ENCODE data around the gene IRX6.

Gene IRX6

GRCh38 chr16:55367866-55368603, 44.0 kb downstream of the IRX6 start:
- DNase-seq (ENCODE audit: low read depth), result peak; percentile 5

DNA sequence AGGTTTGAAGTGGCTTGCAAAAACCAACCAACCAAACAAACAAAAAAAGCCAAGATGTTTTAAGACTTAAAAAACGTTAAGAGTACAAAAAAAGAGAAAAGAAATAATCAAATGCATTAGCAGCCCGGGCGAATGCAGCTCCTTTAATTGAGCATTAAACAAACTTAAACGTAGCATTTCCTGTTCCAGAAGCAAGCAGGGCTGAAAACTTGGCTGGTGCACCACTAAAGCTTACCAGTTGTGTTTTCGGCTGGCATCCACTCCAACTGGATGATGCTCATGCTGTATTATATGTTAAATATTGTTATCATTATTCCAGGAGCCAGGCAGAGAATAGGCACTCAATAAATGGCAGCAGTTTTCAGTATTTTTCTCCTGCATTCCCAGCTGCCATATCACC, 45.1 kb downstream of the IRX6 start:
- DNase-seq (ENCODE audit: low read depth), result no peak

DNA sequence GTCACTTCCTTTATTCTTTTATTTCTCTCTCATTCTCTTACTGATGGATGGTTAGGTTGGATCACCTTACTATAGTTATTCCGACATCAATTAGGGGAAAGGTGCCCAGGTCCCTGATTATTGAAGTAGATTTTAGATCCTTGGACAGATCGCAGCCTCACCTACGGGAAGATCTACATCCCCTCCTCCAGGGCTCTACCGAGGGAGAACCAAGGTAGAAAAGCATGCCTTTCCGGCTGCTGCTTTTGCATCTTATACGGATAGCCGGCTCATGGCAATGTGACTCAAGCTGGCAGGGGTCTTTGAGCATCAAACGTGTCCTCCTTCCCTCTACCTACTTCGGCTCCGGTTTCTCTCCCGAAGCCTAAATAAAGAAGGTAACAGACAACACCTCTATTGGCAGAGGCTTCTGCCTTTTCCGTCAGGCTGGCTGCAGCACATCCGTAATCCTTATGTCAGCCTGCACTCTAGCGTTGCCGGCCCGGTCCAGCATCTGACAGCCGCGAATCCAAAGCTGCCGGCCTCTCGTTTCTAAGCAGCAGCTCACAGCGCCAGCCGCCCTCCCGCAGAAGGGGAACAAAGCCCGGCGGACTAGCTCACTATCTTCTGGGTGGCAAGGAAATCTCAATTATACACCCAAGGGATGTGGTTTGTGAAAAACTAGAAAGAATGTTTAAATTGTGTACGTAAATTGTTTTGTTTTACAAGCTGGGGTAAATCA, 46.9 kb downstream of the IRX6 start:
- DNase-seq (ENCODE audit: low read depth), result peak; percentile 2

- DNase-seq (ENCODE audit: low read depth), result no peak
Measured at GRCh38 chr16:55372792-55373488, 48.9 kb downstream of the IRX6 start.

DNA sequence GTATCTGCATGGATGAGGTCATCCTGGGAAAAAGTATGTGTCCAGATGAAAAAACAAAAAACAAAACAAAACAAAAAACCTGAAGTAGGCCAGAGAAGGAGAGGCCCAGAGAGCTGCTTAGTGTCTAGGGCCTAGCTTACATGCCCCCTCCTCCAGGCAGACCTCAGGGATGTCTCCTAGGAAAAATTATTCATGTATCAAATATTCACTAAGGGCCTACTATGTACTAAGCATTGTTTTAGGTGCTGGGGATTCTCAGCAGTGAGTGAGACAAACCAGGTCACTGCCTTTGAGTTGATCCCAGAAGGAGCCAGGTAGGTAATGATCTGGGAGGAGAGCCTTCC, 49.5 kb downstream of the IRX6 start:
- DNase-seq (ENCODE audit: low read depth), result no peak

DNA sequence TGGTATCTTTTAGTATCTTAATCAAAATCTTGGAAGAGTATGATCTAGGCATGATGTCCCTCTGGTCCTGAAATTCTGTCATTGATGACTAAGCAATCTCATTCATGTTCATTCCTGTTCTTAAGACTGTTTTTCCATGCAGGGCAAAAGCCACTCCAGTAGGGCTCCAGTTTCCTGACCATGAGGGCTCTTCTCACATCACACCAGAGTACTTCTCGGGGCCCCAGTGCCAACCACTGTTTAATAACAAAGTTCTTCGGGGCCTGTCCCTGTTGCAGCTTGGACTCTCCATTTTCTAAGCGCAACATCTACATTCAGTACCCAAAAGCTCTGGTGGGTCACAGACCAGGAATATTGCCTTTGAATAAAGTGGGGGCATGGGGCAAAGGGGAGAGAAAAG, 52.0 kb downstream of the IRX6 start:
- DNase-seq (ENCODE audit: low read depth), result no peak

- DNase-seq (ENCODE audit: low read depth), result no peak
Measured at GRCh38 chr16:55376567-55377167, 52.7 kb downstream of the IRX6 start.

DNA sequence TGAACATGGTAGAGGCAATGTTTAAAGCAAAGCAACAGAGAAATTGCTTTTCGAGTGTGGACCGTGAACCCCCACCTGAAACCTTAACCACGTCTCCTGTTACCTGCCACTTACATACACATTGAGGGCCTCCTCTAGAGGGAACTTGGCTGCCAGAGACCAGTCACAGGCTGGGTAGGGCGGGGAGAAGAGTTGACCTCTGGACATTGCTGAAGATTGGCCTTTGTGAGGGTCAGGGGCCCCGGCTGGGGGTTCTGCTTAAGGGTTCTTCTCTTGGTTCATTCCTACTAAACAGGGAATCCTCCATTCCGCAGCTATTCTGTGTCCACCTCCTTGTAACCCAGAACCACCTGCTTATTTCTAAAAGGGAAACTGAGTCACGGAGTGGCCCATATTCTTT, 53.8 kb downstream of the IRX6 start:
- no peak for DNase-seq (ENCODE audit: low read depth)

- no peak for DNase-seq (ENCODE audit: low read depth)
Measured at GRCh38 chr16:55378616-55379015, 54.6 kb downstream of the IRX6 start.

DNA sequence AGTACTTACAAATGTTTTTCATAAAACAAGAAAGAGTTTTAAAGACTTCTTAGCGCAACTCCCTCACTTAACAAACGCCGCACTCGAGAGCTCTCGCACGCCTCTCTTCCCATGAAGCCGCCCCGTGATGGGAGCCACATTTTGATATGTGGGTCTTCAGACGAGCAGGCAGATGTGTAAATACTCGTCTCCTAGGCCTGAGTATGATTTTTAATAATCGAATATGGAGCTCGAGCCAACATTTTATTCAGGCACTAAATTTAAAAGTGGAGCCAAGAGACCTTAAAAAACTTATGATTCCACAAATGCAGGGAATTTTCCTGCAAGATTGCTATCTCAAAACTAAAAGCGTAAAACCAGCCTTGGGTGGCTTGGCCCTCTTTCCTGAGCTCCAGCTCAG, 55.4 kb downstream of the IRX6 start:
- no peak for DNase-seq (ENCODE audit: low read depth)

DNA sequence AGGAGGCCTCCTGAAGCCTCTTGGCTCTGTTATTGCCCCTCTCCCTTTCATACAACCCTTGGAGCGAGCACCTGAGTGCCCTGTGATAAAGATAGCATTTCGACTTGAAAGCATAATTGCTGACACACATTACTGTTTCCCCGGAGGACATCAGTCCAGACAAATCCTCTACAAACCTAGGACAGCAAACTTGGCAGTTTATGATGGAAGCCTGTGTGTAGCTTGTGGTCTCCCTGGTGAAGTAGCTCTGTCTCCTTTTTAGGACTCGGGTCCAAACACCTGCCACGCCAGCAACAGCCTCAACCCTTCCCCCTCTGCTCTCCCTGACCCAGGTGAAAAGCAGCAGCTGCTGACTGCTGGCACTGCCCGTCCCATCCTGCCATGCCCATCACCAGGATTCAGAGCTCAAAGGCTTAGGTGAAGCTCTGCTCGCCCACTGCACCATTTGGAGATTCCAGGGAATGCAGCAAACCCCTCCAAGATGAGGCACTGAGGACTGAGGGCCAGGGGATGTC, 55.9 kb downstream of the IRX6 start:
- DNase-seq (ENCODE audit: low read depth), result no peak

Measured in amniotic epithelial cell (primary cell).